SK-N-SH (cell line): ENCODE data around the gene SLC41A3. TPM values are rescaled to one million over a fixed set of nuclear protein-coding genes. Genes with fewer than 3 reads are reported as not detected.

Experiments
- CTCF ChIA-PET: fragments of 300-600, 350-600 bp; formaldehyde crosslinking; extraction: SDS; loops from one replicate; lab custom pipeline; 2021; lab: Yijun Ruan, JAX
- POLR2A ChIA-PET: fragments of 350-600 bp; sonication (Branson Sonifier 250); formaldehyde crosslinking; extraction: SDS; loops from one replicate; lab custom pipeline; 2020; ENCODE audit warnings: antibody characterized with exemption, inconsistent platforms; lab: Yijun Ruan, JAX
- DNase-seq: peaks from one replicate; pipeline ENCODE4 v3.0.0; 2012
- H2AFZ ChIP-seq: fragments of 200-600 bp; sonication (generic); 2 replicates; pipeline ENCODE4 v1.8.1; 2016; ENCODE audit warnings: antibody characterized with exemption, mild to moderate bottlenecking, low read depth
- H3F3A ChIP-seq: fragments of 200-600 bp; sonication (generic); replicated peaks from 2 replicates; pipeline ENCODE3; 2016; ENCODE audit warnings: antibody characterized with exemption, mild to moderate bottlenecking; ENCODE audit not compliant: insufficient read depth
- H3K27ac ChIP-seq, 2 experiments: fragments of 200-500 bp in 1 of 2; fragments of 200-600 bp in 1 of 2; sonication (Bioruptor generic) in 1 of 2; sonication (generic), shearing (Covaris generic) in 1 of 2; 2 replicates each; pipeline versions ENCODE4 v1.5.1 to v1.6.1; 2014 to 2016; ENCODE audit warnings: low read depth in 2 of 2, inconsistent platforms in 1 of 2, low read length in 1 of 2, mild to moderate bottlenecking in 1 of 2, mixed read lengths in 1 of 2
- H3K27me3 ChIP-seq: fragments of 200-600 bp; sonication (generic), shearing (Covaris generic); 2 replicates; pipeline ENCODE4 v1.6.1; 2016; ENCODE audit warnings: mixed run types; ENCODE audit not compliant: insufficient read depth
- H3K36me3 ChIP-seq, 2 experiments: fragments of 200-500 bp in 1 of 2; fragments of 200-600 bp in 1 of 2; sonication (Bioruptor generic) in 1 of 2; sonication (generic) in 1 of 2; replicated peaks in 1 of 2; 2 replicates each; pipeline versions ENCODE3 to v1.5.1; 2014 to 2016; ENCODE audit warnings: low read length in 1 of 2, mild to moderate bottlenecking in 1 of 2; ENCODE audit not compliant: insufficient read depth in 2 of 2, control insufficient read depth in 1 of 2
- H3K4me1 ChIP-seq, 2 experiments: fragments of 200-500 bp in 1 of 2; fragments of 200-600 bp in 1 of 2; sonication (Bioruptor generic) in 1 of 2; sonication (generic), shearing (Covaris generic) in 1 of 2; 2 replicates each; pipeline versions ENCODE4 v1.5.1 to v1.6.1; 2014 to 2016; ENCODE audit warnings: low read depth in 1 of 2, low read length in 1 of 2, mixed run types in 1 of 2; ENCODE audit not compliant: insufficient read depth in 2 of 2, control insufficient read depth in 1 of 2
- H3K4me2 ChIP-seq: fragments of 200-600 bp; sonication (generic), shearing (Covaris generic); 2 replicates; pipeline ENCODE4 v1.6.1; 2017; ENCODE audit warnings: mixed run types
- H3K4me3 ChIP-seq, 2 experiments: fragments of 200-500 bp in 1 of 2; fragments of 200-600 bp in 1 of 2; sonication (Bioruptor generic) in 1 of 2; sonication (generic), shearing (Covaris generic) in 1 of 2; 2 replicates each; pipeline versions ENCODE4 v1.5.1 to v1.8.1; 2014 to 2016; ENCODE audit warnings: low read depth in 2 of 2, inconsistent platforms in 1 of 2, low read length in 1 of 2, mild to moderate bottlenecking in 1 of 2, mixed read lengths in 1 of 2, moderate library complexity in 1 of 2
- H3K79me2 ChIP-seq: fragments of 200-600 bp; sonication (generic); 2 replicates; pipeline ENCODE4 v1.8.1; 2017; ENCODE audit warnings: mild to moderate bottlenecking; ENCODE audit not compliant: insufficient read depth
- H3K9ac ChIP-seq: fragments of 200-600 bp; sonication (generic); 2 replicates; pipeline ENCODE4 v1.6.1; 2017; ENCODE audit warnings: mixed run types
- H3K9me2 ChIP-seq: fragments of 200-600 bp; sonication (generic); 2 replicates; pipeline ENCODE4 v1.6.1; 2017; ENCODE audit warnings: mixed run types
- H3K9me3 ChIP-seq: fragments of 200-600 bp; sonication (generic); 2 replicates; pipeline ENCODE4 v1.6.1; 2017; ENCODE audit warnings: mixed run types, mild to moderate bottlenecking, moderate library complexity
- H4K20me1 ChIP-seq: fragments of 200-600 bp; sonication (generic); 2 replicates; pipeline ENCODE4 v1.6.1; 2017; ENCODE audit warnings: mild to moderate bottlenecking, mixed run types; ENCODE audit not compliant: insufficient read depth
- CHD2 ChIP-seq: fragments of 150-350 bp; IDR thresholded peaks from 2 replicates; pipeline ENCODE4 v1.6.1; 2018; ENCODE audit warnings: low read length; ENCODE audit not compliant: partially characterized antibody
- ELF1 ChIP-seq: IDR thresholded peaks from 2 replicates; pipeline ENCODE4 v1.4.0; 2012
- EP300 ChIP-seq, 2 experiments: IDR thresholded peaks; 2 replicates each; pipeline versions ENCODE4 v1.4.0 to v1.6.1; 2012; ENCODE audit warnings: borderline replicate concordance in 1 of 2, low read depth in 1 of 2, low read length in 1 of 2
- FOXJ3 ChIP-seq: sonication (generic); formaldehyde crosslinking; IDR thresholded peaks from 2 replicates; pipeline ENCODE4 v1.5.1; 2020; ENCODE audit warnings: mild to moderate bottlenecking, missing genetic modification reagents
- FOXM1 ChIP-seq: IDR thresholded peaks from 2 replicates; pipeline ENCODE4 v1.4.0; 2012; ENCODE audit warnings: low read depth, mild to moderate bottlenecking
- GATA2 ChIP-seq: sonication (generic); formaldehyde crosslinking; IDR thresholded peaks from 2 replicates; pipeline ENCODE4 v1.5.0; 2020; ENCODE audit warnings: mild to moderate bottlenecking, missing genetic modification reagents
- MEF2A ChIP-seq: IDR thresholded peaks from 2 replicates; pipeline ENCODE4 v1.4.0; 2012; ENCODE audit warnings: low read depth, borderline replicate concordance
- NFIC ChIP-seq: IDR thresholded peaks from 2 replicates; pipeline ENCODE4 v1.4.0; 2012; ENCODE audit warnings: borderline replicate concordance
- NRF1 ChIP-seq: IDR thresholded peaks from 2 replicates; pipeline ENCODE4 v1.6.1; 2012; ENCODE audit warnings: low read depth, mild to moderate bottlenecking, low read length
- RCOR1 ChIP-seq: fragments of 150-350 bp; IDR thresholded peaks from 2 replicates; pipeline ENCODE4 v1.6.1; 2017; ENCODE audit warnings: antibody characterized with exemption, low read length
- RXRA ChIP-seq: IDR thresholded peaks from 2 replicates; pipeline ENCODE4 v1.4.0; 2012; ENCODE audit warnings: low read depth, mild to moderate bottlenecking, borderline replicate concordance
- TAF1 ChIP-seq: IDR thresholded peaks from 2 replicates; pipeline ENCODE4 v1.6.1; 2012; ENCODE audit warnings: low read depth, mild to moderate bottlenecking, low read length, moderate library complexity, borderline replicate concordance
- TCF12 ChIP-seq: IDR thresholded peaks from 2 replicates; pipeline ENCODE4 v1.4.0; 2012
- YY1 ChIP-seq: IDR thresholded peaks from 2 replicates; pipeline ENCODE4 v1.4.0; 2012; ENCODE audit warnings: low read depth, mild to moderate bottlenecking
- WGBS: methylation state at CpG from one replicate; pipeline ENCODE4 v1.1.6; 2017; ENCODE audit warnings: low lambda C conversion rate; 5-methylcytosine and 5-hydroxymethylcytosine counted together
- polyA plus RNA-seq, 3 experiments: library from polyadenylated mRNA; depleted of rRNA; stranded (reverse); fragments of >200 nt; gene quantifications; 2 replicates each; pipeline ENCODE4 v1.2.3, GENCODE V29; 2012
- TF ChIP-seq, protein P1 (sequence below): IDR thresholded peaks from 2 replicates; pipeline ENCODE4; 2012
- TF ChIP-seq, protein P2 (sequence below): IDR thresholded peaks from 2 replicates; pipeline ENCODE4 v1.4.0; 2012; ENCODE audit warnings: low read depth
- TF ChIP-seq, protein P3 (sequence below): fragments of 150-350 bp; IDR thresholded peaks from 2 replicates; pipeline ENCODE4 v1.6.1; 2017; ENCODE audit warnings: antibody characterized with exemption, low read length, low read depth, borderline replicate concordance
- TF ChIP-seq, protein P4 (sequence below): IDR thresholded peaks from 2 replicates; pipeline ENCODE4 v1.6.1; 2012; ENCODE audit warnings: mild to moderate bottlenecking, low read depth, low read length, moderate library complexity
- TF ChIP-seq, protein P5 (sequence below): fragments of 200-600 bp; sonication (generic); IDR thresholded peaks from 2 replicates; pipeline ENCODE4 v1.6.1; 2017; ENCODE audit warnings: antibody characterized with exemption, mild to moderate bottlenecking, moderate library complexity

Gene SLC41A3
- polyA plus RNA-seq, 1 of the 3 experiments (the other 2 are of a cell fraction): 53.4 TPM

DNA sequence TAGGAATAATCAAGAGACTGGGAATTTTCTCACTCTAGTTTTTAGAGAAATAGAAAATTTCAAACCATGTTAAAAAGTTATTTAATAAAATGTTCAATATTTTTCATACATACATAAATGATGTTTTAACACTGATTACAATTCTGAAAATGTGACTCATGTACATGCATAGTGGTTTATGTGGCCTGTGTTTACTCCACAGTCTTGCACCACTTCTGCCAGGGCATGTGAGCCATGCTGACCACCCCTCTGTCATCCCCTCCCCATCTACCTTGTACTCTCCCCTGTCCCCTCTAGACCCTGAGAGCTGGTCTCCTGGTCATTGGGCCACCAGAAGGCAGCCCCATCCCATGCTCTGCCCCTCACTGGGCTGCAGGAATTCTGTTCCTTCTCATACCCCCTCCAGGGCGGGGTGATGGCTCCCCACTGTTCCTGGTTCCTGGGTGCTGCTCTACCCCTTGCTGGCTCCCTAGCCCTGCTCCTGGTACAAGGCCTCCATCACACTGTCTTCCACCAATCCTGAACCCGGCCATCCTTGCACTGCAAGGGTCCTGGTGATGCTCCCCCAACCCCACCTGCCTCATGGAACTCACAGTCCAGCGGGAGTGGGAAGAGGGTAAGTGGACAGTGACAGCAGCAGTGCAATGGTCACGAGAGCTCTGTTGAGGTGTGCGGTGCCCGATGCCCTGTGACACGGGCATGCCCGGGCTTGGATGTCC lies 24.2 kb upstream of the SLC41A3 start:
- Histone ChIP-seq H3K79me2 (no peaks in the 10 kb centered on the region), H3K4me2 (no peak overlapping the region), H3K4me1 (no peaks in the 10 kb centered on the region; a peak in 1 of 4 replicates), H3K9ac (no peak overlapping the region), H3K27ac (no peak overlapping the region), H3K9me2 (no peaks in the 10 kb centered on the region), H3K36me3 (no peaks in the 10 kb centered on the region), H2AFZ (no peak overlapping the region), H3K4me3 (no peak overlapping the region), H4K20me1 (no peaks in the 10 kb centered on the region), H3F3A (no peaks in the 10 kb centered on the region), H3K27me3 (no peaks in the 10 kb centered on the region), H3K9me3 (no peaks in the 10 kb centered on the region)
- ChIA-PET POLR2A (no interaction called here), CTCF (no interaction called here)
- TF ChIP-seq NRF1 (no peak), FOXJ3 (CRISPR knock-in tag) (no peak)
- WGBS: 59% methylated on average over 8 of the region's 8 CpGs
- DNase-seq: no peak

DNA sequence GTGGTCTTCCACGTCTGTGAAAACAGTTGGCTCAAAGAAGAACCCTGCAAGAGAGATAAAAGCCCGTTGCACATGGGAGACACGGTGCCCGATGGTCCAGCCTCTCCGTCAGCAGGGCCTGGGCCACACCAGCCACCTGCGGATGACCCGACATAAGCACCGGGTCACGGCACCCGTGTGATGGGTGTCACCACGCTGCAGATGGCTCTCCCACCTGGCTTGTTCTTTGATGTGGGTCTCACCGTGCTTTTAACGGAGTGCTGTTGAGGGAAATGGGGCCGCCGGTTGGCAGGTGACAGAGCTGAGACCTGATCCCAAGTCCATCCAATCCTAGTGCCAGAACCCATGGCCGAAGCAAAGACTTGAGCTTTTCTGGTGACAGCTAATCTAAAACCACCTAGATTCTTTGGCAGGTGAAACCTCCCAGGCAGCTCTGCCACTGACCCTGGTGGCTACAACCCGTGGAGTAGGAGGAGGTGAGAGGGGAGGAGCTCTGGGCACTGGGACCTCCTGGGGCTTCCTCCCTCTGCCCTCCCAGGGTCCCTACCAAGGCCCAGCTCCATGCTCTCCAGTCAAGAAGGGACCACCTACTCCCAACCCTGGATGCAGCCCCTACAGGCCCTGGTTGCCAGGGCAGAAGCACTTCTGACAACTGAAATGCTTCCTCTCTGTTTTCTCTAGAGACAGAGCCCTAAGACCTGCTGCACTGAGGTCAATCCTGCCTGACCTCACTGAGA lies 23.4 kb upstream of the SLC41A3 start:
- 52% methylated on average over 12 of the region's 17 CpGs for WGBS
- no peak for DNase-seq

More for the DNA sequence above, 23.4 kb upstream of the SLC41A3 start:
- Histone ChIP-seq H3K79me2 (no peaks in the 10 kb centered on the region), H3K9me2 (no peaks in the 10 kb centered on the region), H3K9ac (no peak overlapping the region), H2AFZ (no peak overlapping the region), H3K36me3 (no peaks in the 10 kb centered on the region), H3K9me3 (no peaks in the 10 kb centered on the region), H3K4me2 (no peak overlapping the region), H3K27ac (no peak overlapping the region), H4K20me1 (no peaks in the 10 kb centered on the region), H3K4me3 (no peak overlapping the region), H3F3A (no peaks in the 10 kb centered on the region), H3K27me3 (no peaks in the 10 kb centered on the region), H3K4me1 (peaks cover 0 to 2% of the 10 kb centered on the region in 2 experiments; a peak in 1 of 4 replicates)
- CTCF ChIA-PET: no interaction called here
- no peak for TF ChIP-seq MEF2A
- no peak for TF ChIP-seq NFIC
- TF ChIP-seq ELF1: no peak
- TF ChIP-seq YY1: no peak
- TF ChIP-seq TAF1: no peak
- no peak for TF ChIP-seq NRF1
- TF ChIP-seq, protein P1, sequence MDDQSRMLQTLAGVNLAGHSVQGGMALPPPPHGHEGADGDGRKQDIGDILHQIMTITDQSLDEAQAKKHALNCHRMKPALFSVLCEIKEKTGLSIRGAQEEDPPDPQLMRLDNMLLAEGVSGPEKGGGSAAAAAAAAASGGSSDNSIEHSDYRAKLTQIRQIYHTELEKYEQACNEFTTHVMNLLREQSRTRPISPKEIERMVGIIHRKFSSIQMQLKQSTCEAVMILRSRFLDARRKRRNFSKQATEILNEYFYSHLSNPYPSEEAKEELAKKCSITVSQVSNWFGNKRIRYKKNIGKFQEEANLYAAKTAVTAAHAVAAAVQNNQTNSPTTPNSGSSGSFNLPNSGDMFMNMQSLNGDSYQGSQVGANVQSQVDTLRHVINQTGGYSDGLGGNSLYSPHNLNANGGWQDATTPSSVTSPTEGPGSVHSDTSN: no peak
- TF ChIP-seq GATA2 (CRISPR knock-in tag): no peak
- TF ChIP-seq, protein P2, sequence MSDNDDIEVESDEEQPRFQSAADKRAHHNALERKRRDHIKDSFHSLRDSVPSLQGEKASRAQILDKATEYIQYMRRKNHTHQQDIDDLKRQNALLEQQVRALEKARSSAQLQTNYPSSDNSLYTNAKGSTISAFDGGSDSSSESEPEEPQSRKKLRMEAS: no peak
- TF ChIP-seq, protein P3, sequence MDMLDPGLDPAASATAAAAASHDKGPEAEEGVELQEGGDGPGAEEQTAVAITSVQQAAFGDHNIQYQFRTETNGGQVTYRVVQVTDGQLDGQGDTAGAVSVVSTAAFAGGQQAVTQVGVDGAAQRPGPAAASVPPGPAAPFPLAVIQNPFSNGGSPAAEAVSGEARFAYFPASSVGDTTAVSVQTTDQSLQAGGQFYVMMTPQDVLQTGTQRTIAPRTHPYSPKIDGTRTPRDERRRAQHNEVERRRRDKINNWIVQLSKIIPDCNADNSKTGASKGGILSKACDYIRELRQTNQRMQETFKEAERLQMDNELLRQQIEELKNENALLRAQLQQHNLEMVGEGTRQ: no peak
- TF ChIP-seq EP300 (IDR thresholded peaks at IDR 0.05; ENCODE audit: borderline replicate concordance in 1 of 2, low read depth in 1 of 2, low read length in 1 of 2): no peak
- TF ChIP-seq TCF12: no peak
- TF ChIP-seq, protein P4, sequence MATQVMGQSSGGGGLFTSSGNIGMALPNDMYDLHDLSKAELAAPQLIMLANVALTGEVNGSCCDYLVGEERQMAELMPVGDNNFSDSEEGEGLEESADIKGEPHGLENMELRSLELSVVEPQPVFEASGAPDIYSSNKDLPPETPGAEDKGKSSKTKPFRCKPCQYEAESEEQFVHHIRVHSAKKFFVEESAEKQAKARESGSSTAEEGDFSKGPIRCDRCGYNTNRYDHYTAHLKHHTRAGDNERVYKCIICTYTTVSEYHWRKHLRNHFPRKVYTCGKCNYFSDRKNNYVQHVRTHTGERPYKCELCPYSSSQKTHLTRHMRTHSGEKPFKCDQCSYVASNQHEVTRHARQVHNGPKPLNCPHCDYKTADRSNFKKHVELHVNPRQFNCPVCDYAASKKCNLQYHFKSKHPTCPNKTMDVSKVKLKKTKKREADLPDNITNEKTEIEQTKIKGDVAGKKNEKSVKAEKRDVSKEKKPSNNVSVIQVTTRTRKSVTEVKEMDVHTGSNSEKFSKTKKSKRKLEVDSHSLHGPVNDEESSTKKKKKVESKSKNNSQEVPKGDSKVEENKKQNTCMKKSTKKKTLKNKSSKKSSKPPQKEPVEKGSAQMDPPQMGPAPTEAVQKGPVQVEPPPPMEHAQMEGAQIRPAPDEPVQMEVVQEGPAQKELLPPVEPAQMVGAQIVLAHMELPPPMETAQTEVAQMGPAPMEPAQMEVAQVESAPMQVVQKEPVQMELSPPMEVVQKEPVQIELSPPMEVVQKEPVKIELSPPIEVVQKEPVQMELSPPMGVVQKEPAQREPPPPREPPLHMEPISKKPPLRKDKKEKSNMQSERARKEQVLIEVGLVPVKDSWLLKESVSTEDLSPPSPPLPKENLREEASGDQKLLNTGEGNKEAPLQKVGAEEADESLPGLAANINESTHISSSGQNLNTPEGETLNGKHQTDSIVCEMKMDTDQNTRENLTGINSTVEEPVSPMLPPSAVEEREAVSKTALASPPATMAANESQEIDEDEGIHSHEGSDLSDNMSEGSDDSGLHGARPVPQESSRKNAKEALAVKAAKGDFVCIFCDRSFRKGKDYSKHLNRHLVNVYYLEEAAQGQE: no peak
- TF ChIP-seq RCOR1: no peak
- TF ChIP-seq RXRA: no peak
- no peak for TF ChIP-seq FOXM1
- TF ChIP-seq, protein P5, sequence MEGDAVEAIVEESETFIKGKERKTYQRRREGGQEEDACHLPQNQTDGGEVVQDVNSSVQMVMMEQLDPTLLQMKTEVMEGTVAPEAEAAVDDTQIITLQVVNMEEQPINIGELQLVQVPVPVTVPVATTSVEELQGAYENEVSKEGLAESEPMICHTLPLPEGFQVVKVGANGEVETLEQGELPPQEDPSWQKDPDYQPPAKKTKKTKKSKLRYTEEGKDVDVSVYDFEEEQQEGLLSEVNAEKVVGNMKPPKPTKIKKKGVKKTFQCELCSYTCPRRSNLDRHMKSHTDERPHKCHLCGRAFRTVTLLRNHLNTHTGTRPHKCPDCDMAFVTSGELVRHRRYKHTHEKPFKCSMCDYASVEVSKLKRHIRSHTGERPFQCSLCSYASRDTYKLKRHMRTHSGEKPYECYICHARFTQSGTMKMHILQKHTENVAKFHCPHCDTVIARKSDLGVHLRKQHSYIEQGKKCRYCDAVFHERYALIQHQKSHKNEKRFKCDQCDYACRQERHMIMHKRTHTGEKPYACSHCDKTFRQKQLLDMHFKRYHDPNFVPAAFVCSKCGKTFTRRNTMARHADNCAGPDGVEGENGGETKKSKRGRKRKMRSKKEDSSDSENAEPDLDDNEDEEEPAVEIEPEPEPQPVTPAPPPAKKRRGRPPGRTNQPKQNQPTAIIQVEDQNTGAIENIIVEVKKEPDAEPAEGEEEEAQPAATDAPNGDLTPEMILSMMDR: no peak
- no peak for TF ChIP-seq CHD2
- POLR2A ChIA-PET: no interaction called here
